ENCODE results near the gene CD72.
"Not testable (repeated sequence)": the region's sequence is repeated elsewhere in the genome, so short reads cannot be mapped to it uniquely, and the experiment has no call there.

CD72 gene

GRCh38 chr9:35617548-35617947, 665 bp downstream of the CD72 start:
- Histone ChIP-seq H3K4me3 (ENCODE audit: insufficient read depth, low read depth, low read length, poor library complexity, severe bottlenecking) (peak overlapping the region; percentile 60), H3K9me3 (ENCODE audit: control insufficient read depth, low read length) (no peaks in the 10 kb centered on the region), H3K36me3 (ENCODE audit: control insufficient read depth, insufficient read depth, low read length) (no peaks in the 10 kb centered on the region), H3K27ac (ENCODE audit: insufficient read depth, low read length, poor library complexity, severe bottlenecking) (peak overlapping the region; percentile 44), H3K27me3 (replicated peaks; ENCODE audit: control insufficient read depth, insufficient read depth, low read length, poor library complexity, severe bottlenecking) (no peaks in the 10 kb centered on the region), H3K4me1 (ENCODE audit: control insufficient read depth, insufficient read depth, low read length, poor library complexity, severe bottlenecking) (peaks cover 26% of the 10 kb centered on the region)
- no peak for DNase-seq

GRCh38 chr9:35616681-35617459, 1.3 kb downstream of the CD72 start:
- peak overlapping the region; percentile 60 for H3K4me3 ChIP-seq (ENCODE audit: insufficient read depth, low read depth, low read length, poor library complexity, severe bottlenecking)
- no peaks in the 10 kb centered on the region for H3K36me3 ChIP-seq (ENCODE audit: control insufficient read depth, insufficient read depth, low read length)
- H3K4me1 ChIP-seq (ENCODE audit: control insufficient read depth, insufficient read depth, low read length, poor library complexity, severe bottlenecking), result peaks cover 26% of the 10 kb centered on the region
- H3K27ac ChIP-seq (ENCODE audit: insufficient read depth, low read length, poor library complexity, severe bottlenecking), result peak overlapping the region; percentile 44
- H3K27me3 ChIP-seq (replicated peaks; ENCODE audit: control insufficient read depth, insufficient read depth, low read length, poor library complexity, severe bottlenecking), result no peaks in the 10 kb centered on the region
- no peaks in the 10 kb centered on the region for H3K9me3 ChIP-seq (ENCODE audit: control insufficient read depth, low read length)
- peak; percentile 53 to 72 (median 68) for DNase-seq

GRCh38 chr9:35615981-35616680, 2.1 kb downstream of the CD72 start:
- no peaks in the 10 kb centered on the region for H3K36me3 ChIP-seq (ENCODE audit: control insufficient read depth, insufficient read depth, low read length)
- no peaks in the 10 kb centered on the region for H3K27me3 ChIP-seq (replicated peaks; ENCODE audit: control insufficient read depth, insufficient read depth, low read length, poor library complexity, severe bottlenecking)
- H3K27ac ChIP-seq (ENCODE audit: insufficient read depth, low read length, poor library complexity, severe bottlenecking), result peak overlapping the region; percentile 44
- DNase-seq, result no peak
- peak overlapping the region; percentile 60 for H3K4me3 ChIP-seq (ENCODE audit: insufficient read depth, low read depth, low read length, poor library complexity, severe bottlenecking)
- peaks cover 26% of the 10 kb centered on the region for H3K4me1 ChIP-seq (ENCODE audit: control insufficient read depth, insufficient read depth, low read length, poor library complexity, severe bottlenecking)
- H3K9me3 ChIP-seq (ENCODE audit: control insufficient read depth, low read length), result no peaks in the 10 kb centered on the region

- peaks cover 15% of the 10 kb centered on the region for H3K4me1 ChIP-seq (ENCODE audit: control insufficient read depth, insufficient read depth, low read length, poor library complexity, severe bottlenecking)
- no peaks in the 10 kb centered on the region for H3K9me3 ChIP-seq (ENCODE audit: control insufficient read depth, low read length)
- H3K36me3 ChIP-seq (ENCODE audit: control insufficient read depth, insufficient read depth, low read length), result peaks cover 22% of the 10 kb centered on the region
- DNase-seq, result no peak
- H3K27me3 ChIP-seq (replicated peaks; ENCODE audit: control insufficient read depth, insufficient read depth, low read length, poor library complexity, severe bottlenecking), result no peaks in the 10 kb centered on the region
- H3K27ac ChIP-seq (ENCODE audit: insufficient read depth, low read length, poor library complexity, severe bottlenecking), result no peak overlapping the region
- H3K4me3 ChIP-seq (ENCODE audit: insufficient read depth, low read depth, low read length, poor library complexity, severe bottlenecking), result no peak overlapping the region
Measured at GRCh38 chr9:35612843-35613242, 5.4 kb downstream of the CD72 start.

- not testable (repeated sequence) for H3K4me1 ChIP-seq (ENCODE audit: control insufficient read depth, insufficient read depth, low read length, poor library complexity, severe bottlenecking); H3K4me3 ChIP-seq (ENCODE audit: insufficient read depth, low read depth, low read length, poor library complexity, severe bottlenecking); H3K9me3 ChIP-seq (ENCODE audit: control insufficient read depth, low read length)
Measured at GRCh38 chr9:35612066-35612465, 6.1 kb downstream of the CD72 start.

GRCh38 chr9:35611230-35611797, 6.9 kb downstream of the CD72 start:
- H3K4me3 ChIP-seq (ENCODE audit: insufficient read depth, low read depth, low read length, poor library complexity, severe bottlenecking), result no peak overlapping the region
- no peaks in the 10 kb centered on the region for H3K9me3 ChIP-seq (ENCODE audit: control insufficient read depth, low read length)
- DNase-seq, result peak in 2 of 3 donors; percentile 22 to 27
- no peaks in the 10 kb centered on the region for H3K27me3 ChIP-seq (replicated peaks; ENCODE audit: control insufficient read depth, insufficient read depth, low read length, poor library complexity, severe bottlenecking)
- peaks cover 23% of the 10 kb centered on the region for H3K36me3 ChIP-seq (ENCODE audit: control insufficient read depth, insufficient read depth, low read length)
- H3K4me1 ChIP-seq (ENCODE audit: control insufficient read depth, insufficient read depth, low read length, poor library complexity, severe bottlenecking), result peaks cover 6% of the 10 kb centered on the region
- H3K27ac ChIP-seq (ENCODE audit: insufficient read depth, low read length, poor library complexity, severe bottlenecking), result no peak overlapping the region

More at GRCh38 chr9:35612066-35612465, 6.1 kb downstream of the CD72 start:
- not testable (repeated sequence) for H3K27me3 ChIP-seq (replicated peaks; ENCODE audit: control insufficient read depth, insufficient read depth, low read length, poor library complexity, severe bottlenecking); H3K27ac ChIP-seq (ENCODE audit: insufficient read depth, low read length, poor library complexity, severe bottlenecking); DNase-seq
- H3K36me3 ChIP-seq (ENCODE audit: control insufficient read depth, insufficient read depth, low read length), result peaks cover 23% of the 10 kb centered on the region

- no peak overlapping the region for H3K27ac ChIP-seq (ENCODE audit: insufficient read depth, low read length, poor library complexity, severe bottlenecking)
Measured at GRCh38 chr9:35609820-35610163, 8.4 kb downstream of the CD72 start.

GRCh38 chr9:35609001-35609819, 9.0 kb downstream of the CD72 start:
- H3K4me1 ChIP-seq (ENCODE audit: control insufficient read depth, insufficient read depth, low read length, poor library complexity, severe bottlenecking), result peaks cover 20% of the 10 kb centered on the region
- DNase-seq, result no peak
- no peaks in the 10 kb centered on the region for H3K9me3 ChIP-seq (ENCODE audit: control insufficient read depth, low read length)
- no peak overlapping the region for H3K27ac ChIP-seq (ENCODE audit: insufficient read depth, low read length, poor library complexity, severe bottlenecking)
- peaks cover 23% of the 10 kb centered on the region for H3K36me3 ChIP-seq (ENCODE audit: control insufficient read depth, insufficient read depth, low read length)
- H3K4me3 ChIP-seq (ENCODE audit: insufficient read depth, low read depth, low read length, poor library complexity, severe bottlenecking), result no peak overlapping the region
- H3K27me3 ChIP-seq (replicated peaks; ENCODE audit: control insufficient read depth, insufficient read depth, low read length, poor library complexity, severe bottlenecking), result no peaks in the 10 kb centered on the region

More at GRCh38 chr9:35609820-35610163, 8.4 kb downstream of the CD72 start:
- DNase-seq, result no peak
- H3K27me3 ChIP-seq (replicated peaks; ENCODE audit: control insufficient read depth, insufficient read depth, low read length, poor library complexity, severe bottlenecking), result no peaks in the 10 kb centered on the region
- H3K4me3 ChIP-seq (ENCODE audit: insufficient read depth, low read depth, low read length, poor library complexity, severe bottlenecking), result no peak overlapping the region
- H3K9me3 ChIP-seq (ENCODE audit: control insufficient read depth, low read length), result no peaks in the 10 kb centered on the region
- H3K4me1 ChIP-seq (ENCODE audit: control insufficient read depth, insufficient read depth, low read length, poor library complexity, severe bottlenecking), result peaks cover 14% of the 10 kb centered on the region
- H3K36me3 ChIP-seq (ENCODE audit: control insufficient read depth, insufficient read depth, low read length), result peaks cover 23% of the 10 kb centered on the region

GRCh38 chr9:35608221-35608620, 10.0 kb downstream of the CD72 start:
- no peaks in the 10 kb centered on the region for H3K27me3 ChIP-seq (replicated peaks; ENCODE audit: control insufficient read depth, insufficient read depth, low read length, poor library complexity, severe bottlenecking)
- no peak overlapping the region for H3K4me3 ChIP-seq (ENCODE audit: insufficient read depth, low read depth, low read length, poor library complexity, severe bottlenecking)
- no peak overlapping the region for H3K27ac ChIP-seq (ENCODE audit: insufficient read depth, low read length, poor library complexity, severe bottlenecking)
- no peak for DNase-seq
- H3K4me1 ChIP-seq (ENCODE audit: control insufficient read depth, insufficient read depth, low read length, poor library complexity, severe bottlenecking), result peaks cover 20% of the 10 kb centered on the region
- H3K36me3 ChIP-seq (ENCODE audit: control insufficient read depth, insufficient read depth, low read length), result peaks cover 23% of the 10 kb centered on the region
- no peaks in the 10 kb centered on the region for H3K9me3 ChIP-seq (ENCODE audit: control insufficient read depth, low read length)

Data from effector memory CD4-positive, alpha-beta T cell (primary cell).